ENCODE measurements around the gene GNGT2.

The GNGT2 gene

GRCh38 chr17:49210158-49211029 lies at the start of gene GNGT2, which contains the start of gene ABI3:
Gene GNGT2 (minus strand): TSS chr17:49210574. CDS start chr17:49207422, 3,152 bp downstream.
Gene ABI3 (plus strand): TSS chr17:49210707. CDS start chr17:49210725, 18 bp downstream.
- DNase-seq (ENCODE audit: low read depth, low spot score) = no peak
- H3K27ac ChIP-seq = no peak within 1 kb of the TSS

GRCh38 chr17:49259663-49260010 lies 49.3 kb upstream of the GNGT2 start:
- H3K27ac ChIP-seq = peak overlapping the region; percentile 69
- no peak for DNase-seq (ENCODE audit: low read depth, low spot score)

- no peak overlapping the region for H3K27ac ChIP-seq
- DNase-seq (ENCODE audit: low read depth, low spot score) = no peak
Measured at GRCh38 chr17:49258394-49258793, 48.0 kb upstream of the GNGT2 start.

GRCh38 chr17:49255125-49255524 lies 44.8 kb upstream of the GNGT2 start:
- H3K27ac ChIP-seq = no peak overlapping the region
- no peak for DNase-seq (ENCODE audit: low read depth, low spot score)

GRCh38 chr17:49254066-49254465 lies 43.7 kb upstream of the GNGT2 start:
- H3K27ac ChIP-seq = no peak overlapping the region
- DNase-seq (ENCODE audit: low read depth, low spot score) = no peak

- no peak overlapping the region for H3K27ac ChIP-seq
- DNase-seq (ENCODE audit: low read depth, low spot score) = no peak
Measured at GRCh38 chr17:49252148-49252695, 41.8 kb upstream of the GNGT2 start.

GRCh38 chr17:49249890-49250522 lies 39.6 kb upstream of the GNGT2 start:
- H3K27ac ChIP-seq = no peak overlapping the region
- DNase-seq (ENCODE audit: low read depth, low spot score) = no peak

GRCh38 chr17:49249292-49249794 lies 39.0 kb upstream of the GNGT2 start:
- DNase-seq (ENCODE audit: low read depth, low spot score) = no peak
- no peak overlapping the region for H3K27ac ChIP-seq

GRCh38 chr17:49247944-49248343 lies 37.6 kb upstream of the GNGT2 start:
- DNase-seq (ENCODE audit: low read depth, low spot score) = no peak
- H3K27ac ChIP-seq = no peak overlapping the region

- no peak for DNase-seq (ENCODE audit: low read depth, low spot score)
- no peak overlapping the region for H3K27ac ChIP-seq
Measured at GRCh38 chr17:49244839-49245238, 34.5 kb upstream of the GNGT2 start.

- no peak overlapping the region for H3K27ac ChIP-seq
Measured at GRCh38 chr17:49242813-49243212, 32.4 kb upstream of the GNGT2 start.

GRCh38 chr17:49241692-49242397 lies 31.5 kb upstream of the GNGT2 start:
- no peak for DNase-seq (ENCODE audit: low read depth, low spot score)
- H3K27ac ChIP-seq = no peak overlapping the region

More at GRCh38 chr17:49242813-49243212, 32.4 kb upstream of the GNGT2 start:
- DNase-seq (ENCODE audit: low read depth, low spot score) = no peak

- H3K27ac ChIP-seq = no peak overlapping the region
- no peak for DNase-seq (ENCODE audit: low read depth, low spot score)
Measured at GRCh38 chr17:49241040-49241439, 30.7 kb upstream of the GNGT2 start.

GRCh38 chr17:49240619-49241018 lies 30.2 kb upstream of the GNGT2 start:
- no peak for DNase-seq (ENCODE audit: low read depth, low spot score)
- H3K27ac ChIP-seq = no peak overlapping the region

- no peak for DNase-seq (ENCODE audit: low read depth, low spot score)
- no peak overlapping the region for H3K27ac ChIP-seq
Measured at GRCh38 chr17:49239963-49240362, 29.6 kb upstream of the GNGT2 start.

- no peak overlapping the region for H3K27ac ChIP-seq
- DNase-seq (ENCODE audit: low read depth, low spot score) = no peak
Measured at GRCh38 chr17:49235896-49236295, 25.5 kb upstream of the GNGT2 start.

GRCh38 chr17:49234509-49235080 lies 24.2 kb upstream of the GNGT2 start:
- no peak for DNase-seq (ENCODE audit: low read depth, low spot score)
- no peak overlapping the region for H3K27ac ChIP-seq

GRCh38 chr17:49231563-49231894 lies 21.2 kb upstream of the GNGT2 start:
- no peak overlapping the region for H3K27ac ChIP-seq
- no peak for DNase-seq (ENCODE audit: low read depth, low spot score)

GRCh38 chr17:49230636-49231562 lies 20.5 kb upstream of the GNGT2 start, which contains the start of gene PHOSPHO1:
Gene PHOSPHO1 (minus strand): TSS chr17:49230787. CDS start chr17:49226691, 4,096 bp downstream.
- no peak within 1 kb of the TSS for H3K27ac ChIP-seq
- no peak for DNase-seq (ENCODE audit: low read depth, low spot score)
